Stimulated activated CD4-positive, alpha-beta T cell treated with anti-CD3 and anti-CD28 coated beads, TNF-alpha, amount 100 ng/mL, for 4 hours (primary cell): ENCODE data around the gene TEC.
"Not testable (repeated sequence)": the region's sequence is repeated elsewhere in the genome, so short reads cannot be mapped to it uniquely, and the experiment has no call there.

Experiments
- DNase-seq, 3 experiments: peaks; one replicate each; pipeline ENCODE4 v3.0.0-alpha.2; 2020; ENCODE audit warnings: low read depth in 3 of 3

Gene TEC

GRCh38 chr4:48167538-48168263 is 101.9 kb downstream of the TEC start:
- no peak for DNase-seq

- DNase-seq: not testable (repeated sequence)
These were observed 105.1 kb downstream of the TEC start for GRCh38 chr4:48164561-48164960.

GRCh38 chr4:48163746-48164145 is 105.9 kb downstream of the TEC start:
- no peak for DNase-seq

GRCh38 chr4:48162162-48162561 is 107.5 kb downstream of the TEC start:
- DNase-seq: no peak

GRCh38 chr4:48157271-48157670 is 112.4 kb downstream of the TEC start:
- no peak for DNase-seq

GRCh38 chr4:48156423-48156822 is 113.2 kb downstream of the TEC start:
- no peak for DNase-seq

- no peak for DNase-seq
These were observed 115.7 kb downstream of the TEC start for GRCh38 chr4:48153791-48154550.

GRCh38 chr4:48152259-48152658 is 117.4 kb downstream of the TEC start:
- no peak for DNase-seq

GRCh38 chr4:48149827-48150370 is 119.7 kb downstream of the TEC start:
- DNase-seq: no peak

- no peak for DNase-seq
These were observed 122.0 kb downstream of the TEC start for GRCh38 chr4:48147621-48148020.

GRCh38 chr4:48141048-48141447 is 128.6 kb downstream of the TEC start:
- DNase-seq: no peak

GRCh38 chr4:48139691-48140090 is 129.9 kb downstream of the TEC start:
- peak in 1 of 3 experiments; percentile 20 for DNase-seq

GRCh38 chr4:48138936-48139335 is 130.7 kb downstream of the TEC start:
- no peak for DNase-seq

- DNase-seq: no peak
These were observed 131.1 kb downstream of the TEC start for GRCh38 chr4:48138511-48138910.

- DNase-seq: no peak
These were observed 131.8 kb downstream of the TEC start for GRCh38 chr4:48137846-48138245.

GRCh38 chr4:48134081-48134480 is 135.6 kb downstream of the TEC start, which contains the start of gene TXK:
Gene TXK (minus strand): TSS chr4:48134250. CDS start chr4:48134170, 80 bp downstream.
- no peak for DNase-seq

- DNase-seq: no peak
These were observed 136.0 kb downstream of the TEC start for GRCh38 chr4:48133669-48134068.

GRCh38 chr4:48131736-48132135 is 137.9 kb downstream of the TEC start:
- DNase-seq: no peak

- no peak for DNase-seq
These were observed 139.5 kb downstream of the TEC start for GRCh38 chr4:48130100-48130499.

- DNase-seq: peak in 1 of 3 experiments; percentile 15
These were observed 140.2 kb downstream of the TEC start for GRCh38 chr4:48129307-48130014.

- DNase-seq: peak; percentile 24 to 50 (median 44)
These were observed 141.8 kb downstream of the TEC start for GRCh38 chr4:48127682-48128404.
